Measurements from ENCODE around the gene HSFX3.
"Not testable (repeated sequence)": the region's sequence is repeated elsewhere in the genome, so short reads cannot be mapped to it uniquely, and the experiment has no call there.

HSFX3 gene

DNA sequence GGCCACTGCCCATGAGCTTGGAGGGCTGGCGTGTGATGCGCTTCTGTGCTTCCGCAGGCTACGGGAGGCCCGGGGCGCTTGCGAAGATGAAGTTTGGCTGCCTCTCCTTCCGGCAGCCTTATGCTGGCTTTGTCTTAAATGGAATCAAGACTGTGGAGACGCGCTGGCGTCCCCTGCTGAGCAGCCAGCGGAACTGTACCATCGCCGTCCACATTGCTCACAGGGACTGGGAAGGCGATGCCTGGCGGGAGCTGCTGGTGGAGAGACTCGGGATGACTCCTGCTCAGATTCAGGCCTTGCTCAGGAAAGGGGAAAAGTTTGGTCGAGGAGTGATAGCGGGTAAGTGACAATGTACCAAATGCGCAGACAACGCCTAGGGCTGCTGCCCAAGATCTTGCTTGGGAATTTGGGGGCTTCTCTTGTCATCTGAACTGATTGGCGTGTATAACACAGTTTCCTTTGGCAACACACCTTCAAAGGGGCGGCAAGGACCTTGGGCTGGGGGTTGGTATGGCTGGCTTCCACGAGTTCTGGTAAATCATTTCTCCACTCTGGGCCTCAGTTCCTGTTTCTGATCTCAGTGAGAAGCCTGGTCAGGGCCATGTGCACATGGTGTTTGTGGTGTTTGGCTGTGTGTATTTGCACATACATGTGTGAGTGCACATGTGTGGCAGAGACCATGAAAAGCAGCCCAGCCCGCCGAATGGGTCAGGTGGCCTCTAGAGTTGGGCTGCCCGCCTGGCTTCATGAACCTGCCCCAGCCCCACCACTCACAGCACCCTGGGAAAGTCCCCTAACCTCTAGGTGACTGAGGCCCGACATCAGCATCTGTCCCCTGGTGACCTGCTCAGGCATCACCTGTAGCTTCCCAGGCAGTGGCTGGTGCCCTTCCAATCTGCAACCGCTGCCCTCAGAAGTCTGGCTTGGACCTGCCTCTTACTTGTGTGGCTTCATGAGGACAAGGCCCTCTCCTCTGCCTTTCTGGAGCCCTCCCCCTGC is 3.9 kb downstream of the HSFX3 start:
- not testable (repeated sequence) for DNase-seq (ENCODE audit: low spot score)

DNA sequence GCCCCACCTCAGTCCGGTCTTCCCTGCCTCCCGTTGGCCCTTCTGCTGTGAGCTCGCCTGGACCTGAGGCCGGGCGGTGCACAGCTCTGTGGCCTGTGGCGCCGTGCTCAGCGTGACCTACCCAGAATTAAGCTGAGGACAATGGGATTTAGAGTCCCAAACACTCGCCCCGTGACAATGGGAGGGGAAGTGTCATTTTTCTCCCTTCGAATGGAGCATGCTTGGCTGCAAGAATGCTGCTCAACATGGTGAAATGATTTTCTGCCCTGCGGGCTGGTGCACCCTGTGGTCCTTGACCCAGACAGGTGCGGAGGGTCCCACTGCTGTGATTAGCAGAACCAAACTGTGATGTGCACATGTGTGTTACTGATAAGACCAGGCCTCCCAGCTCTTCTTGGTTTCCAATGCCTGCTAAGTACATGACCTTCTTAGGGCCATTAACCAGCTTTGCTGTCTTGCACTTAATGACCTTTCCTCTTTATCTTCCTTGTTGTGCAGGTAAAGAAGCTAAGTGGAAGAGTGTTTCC is 8.1 kb downstream of the HSFX3 start:
- DNase-seq (ENCODE audit: low spot score), result peak; percentile 5

DNA sequence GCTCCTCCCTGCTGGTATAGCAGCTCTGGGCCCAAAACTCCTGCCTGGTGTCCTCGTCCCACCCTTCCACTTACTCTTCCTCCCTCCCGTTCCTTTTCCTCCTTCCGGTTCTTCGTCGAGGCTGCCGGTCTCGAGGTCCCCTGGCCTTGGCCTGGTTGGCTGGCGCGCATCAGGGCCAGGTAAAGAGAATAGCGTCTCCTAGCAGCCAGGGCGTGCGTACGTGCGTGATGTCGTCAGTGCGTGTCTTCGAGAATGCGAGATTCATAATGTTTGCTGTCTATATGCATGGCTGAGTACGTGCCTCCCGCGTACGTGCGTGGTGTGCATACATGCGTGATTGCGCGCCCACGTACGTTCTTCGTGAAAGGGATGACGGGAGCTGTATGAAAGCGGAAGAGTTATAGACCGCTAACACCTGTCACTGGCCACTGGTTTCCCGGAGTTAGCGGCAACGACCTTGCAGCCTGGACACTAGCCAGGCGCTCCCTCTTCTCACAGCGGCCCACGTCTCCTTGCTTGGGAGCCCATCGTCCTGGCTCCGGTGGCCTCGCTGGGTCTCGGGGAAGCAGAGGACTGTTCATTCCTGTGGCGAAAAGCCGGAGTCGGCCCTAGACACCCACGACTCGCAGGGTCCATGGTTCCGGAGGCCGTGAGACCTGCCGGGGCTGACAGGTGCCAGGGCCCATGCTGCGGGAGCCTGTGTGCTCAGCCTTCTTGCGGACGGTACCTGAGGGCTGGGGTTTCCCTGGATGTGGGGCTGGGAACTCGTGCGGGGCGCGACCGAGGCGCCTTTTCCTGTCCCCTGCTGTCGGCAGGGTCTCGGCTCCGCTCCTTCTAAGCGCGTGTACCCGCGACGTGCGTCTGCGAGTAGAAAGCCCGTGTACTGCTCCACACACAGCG is 8.9 kb downstream of the HSFX3 start, which contains the start of gene EOLA1:
EOLA1 (plus strand) TSS at position 392 of the 900 bp plus-strand sequence. CDS start 4,619 bp downstream, outside the sequence.
- peak; percentile 92 for DNase-seq (ENCODE audit: low spot score)

DNA sequence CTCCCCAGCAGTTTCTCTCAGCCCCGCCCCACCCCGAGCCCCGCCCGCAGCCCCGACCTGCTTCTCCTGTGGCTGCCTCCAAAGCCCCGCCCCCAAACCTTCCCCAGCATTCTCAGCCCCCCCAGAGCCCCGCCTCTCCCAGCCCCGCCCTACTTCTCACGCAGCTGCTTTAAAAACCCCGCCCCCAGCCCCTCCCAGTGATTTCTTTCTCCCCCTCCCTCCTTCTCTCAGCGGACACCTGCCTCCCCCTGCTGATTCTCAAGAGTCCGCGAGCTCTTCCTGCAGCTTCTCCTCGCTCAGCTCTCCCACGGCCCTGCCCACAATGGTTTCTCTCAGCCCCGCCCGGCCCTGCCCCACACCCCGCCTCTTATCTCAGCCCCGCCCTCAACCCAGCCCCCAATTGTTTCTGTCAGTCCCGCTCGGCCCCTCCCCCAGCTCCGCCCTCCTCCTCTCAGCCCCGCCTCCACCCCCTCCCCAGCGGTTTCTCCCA is 9.5 kb downstream of the HSFX3 start:
- peak; percentile 83 for DNase-seq (ENCODE audit: low spot score)

DNA sequence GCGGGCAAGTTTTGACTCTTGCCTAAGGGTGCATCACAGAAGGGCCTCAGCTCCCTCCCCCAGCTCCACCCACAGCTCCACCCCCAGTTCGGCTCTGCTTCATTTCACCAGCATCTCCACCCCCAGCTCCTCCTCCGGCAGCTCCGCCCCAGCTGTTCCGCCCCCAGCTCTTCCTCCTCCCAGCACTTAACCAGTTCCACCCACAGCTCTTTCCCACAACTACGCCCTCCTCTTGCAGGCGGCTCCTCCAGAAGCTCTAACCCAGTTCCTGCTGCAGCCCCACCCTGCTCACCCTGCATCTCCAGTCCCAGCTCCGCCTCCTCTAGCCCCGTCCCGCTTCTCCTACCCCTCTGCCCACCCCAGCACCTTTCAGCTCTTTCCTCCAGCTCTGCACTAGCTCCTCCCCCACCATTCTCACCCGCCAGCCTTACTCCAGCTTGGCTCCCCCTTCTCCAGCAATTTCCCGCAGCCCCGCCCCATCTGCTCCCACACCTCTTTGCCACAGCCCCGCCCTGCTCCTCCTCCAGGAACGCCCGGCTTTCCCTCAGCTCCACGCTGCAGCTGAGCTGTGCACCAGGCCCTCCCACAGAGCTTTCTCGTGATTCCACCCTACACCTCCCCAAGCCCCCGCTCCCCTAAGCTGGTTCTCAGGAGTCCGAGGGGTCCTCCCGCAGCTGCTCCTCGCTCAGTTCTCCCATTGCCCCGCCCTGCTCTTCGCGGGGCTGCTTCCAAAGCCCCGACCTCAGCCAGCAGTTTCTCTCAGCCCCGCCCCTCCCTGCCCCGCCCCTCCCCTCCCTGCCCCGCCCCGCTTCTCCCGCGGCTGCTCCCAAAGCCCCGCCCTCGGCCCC is 10.2 kb downstream of the HSFX3 start:
- peak; percentile 85 for DNase-seq (ENCODE audit: low spot score)

DNA sequence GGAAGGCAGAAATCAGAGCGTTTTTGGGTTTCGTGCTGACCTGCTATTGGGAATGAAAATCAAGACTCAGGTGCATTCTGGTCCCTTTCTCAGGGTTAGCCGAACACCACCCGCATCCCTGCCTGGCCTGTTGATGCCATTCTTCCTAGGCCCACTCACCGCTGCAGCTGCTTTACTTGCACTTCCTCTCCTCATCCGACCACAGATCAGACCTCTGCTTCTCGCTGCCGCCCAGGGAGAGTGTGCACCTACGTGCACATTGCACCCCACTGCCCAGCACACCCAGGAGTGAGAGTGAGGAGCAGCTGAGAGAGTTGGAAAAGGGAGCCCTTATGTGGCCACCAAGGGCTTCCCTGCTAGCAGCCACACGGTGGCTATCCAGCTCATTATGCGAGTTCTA is 12.2 kb downstream of the HSFX3 start:
- not testable (repeated sequence) for DNase-seq (ENCODE audit: low spot score)

DNA sequence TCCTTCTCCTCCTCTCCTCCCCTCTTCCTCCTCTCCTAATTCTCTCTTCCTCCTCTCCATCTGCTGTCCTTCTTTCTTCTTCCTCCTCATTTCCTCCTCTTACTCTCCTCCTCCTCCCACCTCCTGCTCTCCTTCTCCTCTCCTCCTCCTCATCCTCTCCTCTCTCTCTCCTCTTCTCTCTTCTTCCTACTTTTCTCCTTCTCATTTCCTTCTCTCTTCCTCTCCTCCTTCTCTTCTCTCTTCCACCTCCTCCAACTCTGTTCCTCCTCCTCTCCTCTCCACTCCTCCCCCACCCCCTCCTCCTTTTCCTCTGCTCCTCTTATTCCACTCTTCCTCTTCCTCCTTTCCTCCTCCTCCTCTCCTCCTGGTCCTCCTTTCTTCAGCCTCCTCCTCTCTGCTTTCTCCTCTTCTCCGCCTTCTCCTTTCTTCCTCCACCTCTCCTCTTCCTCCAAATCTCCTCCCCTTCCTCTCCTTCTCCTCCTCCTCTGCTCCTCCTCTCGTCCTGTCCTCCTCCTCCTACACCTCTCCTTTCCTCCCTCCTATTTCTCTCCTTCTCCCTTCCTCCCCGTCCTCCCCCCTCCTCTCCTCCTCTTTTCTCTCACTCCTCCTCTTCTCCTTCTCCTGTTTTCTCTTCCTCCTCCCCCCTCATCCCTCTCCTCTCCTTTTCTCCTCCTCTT is 14.7 kb downstream of the HSFX3 start:
- DNase-seq (ENCODE audit: low spot score), result not testable (repeated sequence)

DNA sequence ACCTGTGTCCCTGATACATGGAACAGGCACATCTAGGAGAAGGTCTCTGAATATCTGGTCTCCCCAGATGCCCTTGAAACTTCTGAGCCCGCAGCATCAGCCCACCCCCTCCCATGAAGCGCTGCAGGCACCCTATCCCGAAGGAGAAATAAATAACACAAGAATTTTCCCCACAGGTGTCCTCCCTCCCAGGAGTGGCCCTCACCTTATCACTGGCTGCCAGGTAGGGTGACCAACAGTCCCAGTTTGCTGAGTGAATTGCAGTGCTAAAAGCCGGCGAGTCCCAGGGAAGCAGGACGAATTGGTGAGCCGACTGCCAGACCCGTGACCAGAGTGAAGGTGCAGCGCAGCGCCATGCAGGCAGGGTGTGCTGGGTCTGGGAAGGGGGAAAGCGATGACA is 15.7 kb downstream of the HSFX3 start:
- DNase-seq (ENCODE audit: low spot score), result not testable (repeated sequence)

DNA sequence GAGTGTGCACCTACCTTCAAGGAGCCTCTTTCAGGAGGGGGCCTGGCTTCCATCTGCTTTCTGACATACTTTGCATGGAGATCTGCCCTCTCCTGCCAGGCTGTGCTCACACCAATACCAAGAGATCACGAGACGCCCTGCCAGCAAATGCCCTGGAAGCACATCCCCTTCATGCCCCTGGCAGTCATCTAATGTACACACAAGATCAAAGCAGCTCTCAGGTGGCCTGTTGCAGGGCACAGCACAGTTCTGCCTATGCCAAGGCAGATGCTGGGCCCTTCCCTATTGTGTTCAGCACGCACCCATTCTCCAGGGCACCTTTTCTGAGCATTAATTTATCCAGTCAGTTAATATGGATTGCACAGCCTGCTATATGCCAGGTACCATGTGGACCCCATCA is 16.9 kb downstream of the HSFX3 start:
- not testable (repeated sequence) for DNase-seq (ENCODE audit: low spot score)

DNA sequence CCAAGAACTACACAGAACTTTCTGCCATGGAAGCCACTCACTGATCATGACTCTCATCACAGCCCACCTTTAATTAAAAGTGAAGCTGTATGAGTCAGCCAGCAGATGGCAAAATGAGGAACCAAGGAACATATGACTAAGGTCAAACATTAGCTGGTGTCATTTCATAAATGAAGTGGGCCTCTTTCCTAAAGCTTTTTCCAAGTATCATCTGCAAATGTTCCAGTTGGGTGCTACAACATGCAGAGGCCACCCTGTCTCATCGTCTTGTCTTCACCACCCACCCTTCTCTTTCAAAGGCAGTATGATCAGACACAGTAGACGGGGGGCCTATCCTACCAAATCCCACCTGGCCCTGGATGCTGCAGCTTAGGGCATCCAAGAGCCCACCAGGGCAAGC is 18.1 kb downstream of the HSFX3 start:
- no peak for DNase-seq (ENCODE audit: low spot score)

DNA sequence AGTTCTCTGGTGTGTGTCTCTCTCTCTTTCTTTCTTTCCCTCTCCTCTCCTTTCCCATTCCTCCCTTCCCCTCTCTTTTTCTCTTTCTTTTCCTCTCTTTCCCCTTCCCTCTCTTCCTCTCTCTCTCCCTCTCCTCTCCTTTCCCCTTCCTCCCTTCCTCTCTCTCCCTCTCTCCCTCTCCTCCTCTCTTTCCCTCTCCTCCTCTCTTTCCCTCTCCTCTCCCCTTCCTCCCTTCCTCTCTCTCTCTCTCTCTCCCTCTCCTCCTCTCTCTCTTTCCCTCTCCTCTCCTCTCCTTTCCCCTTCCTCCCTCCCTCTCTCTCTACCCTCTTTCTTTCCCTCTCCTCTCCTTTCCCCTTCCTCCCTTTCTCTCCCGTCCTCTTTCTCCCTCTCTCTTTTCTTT is 21.3 kb downstream of the HSFX3 start:
- DNase-seq (ENCODE audit: low spot score), result no peak

DNA sequence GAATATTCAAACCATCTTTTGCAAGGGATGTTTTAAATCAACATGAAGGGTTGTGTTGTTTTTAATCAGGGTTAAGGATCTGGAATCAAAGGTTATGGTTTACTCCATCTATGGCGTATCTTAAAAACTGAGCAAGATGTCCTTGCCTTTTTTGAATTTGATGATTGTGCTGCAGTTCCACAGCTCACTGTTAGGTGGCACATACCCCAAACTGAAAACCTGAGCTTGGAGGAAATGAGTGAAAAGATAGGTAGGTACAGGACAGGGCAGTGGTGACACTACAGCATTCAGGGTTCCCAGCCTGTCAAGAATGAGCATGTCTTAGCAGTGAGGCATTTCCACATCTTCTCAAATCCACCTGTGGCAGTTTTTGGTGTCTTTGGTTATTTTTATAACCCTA is 22.0 kb downstream of the HSFX3 start:
- peak; percentile 30 for DNase-seq (ENCODE audit: low spot score)

DNA sequence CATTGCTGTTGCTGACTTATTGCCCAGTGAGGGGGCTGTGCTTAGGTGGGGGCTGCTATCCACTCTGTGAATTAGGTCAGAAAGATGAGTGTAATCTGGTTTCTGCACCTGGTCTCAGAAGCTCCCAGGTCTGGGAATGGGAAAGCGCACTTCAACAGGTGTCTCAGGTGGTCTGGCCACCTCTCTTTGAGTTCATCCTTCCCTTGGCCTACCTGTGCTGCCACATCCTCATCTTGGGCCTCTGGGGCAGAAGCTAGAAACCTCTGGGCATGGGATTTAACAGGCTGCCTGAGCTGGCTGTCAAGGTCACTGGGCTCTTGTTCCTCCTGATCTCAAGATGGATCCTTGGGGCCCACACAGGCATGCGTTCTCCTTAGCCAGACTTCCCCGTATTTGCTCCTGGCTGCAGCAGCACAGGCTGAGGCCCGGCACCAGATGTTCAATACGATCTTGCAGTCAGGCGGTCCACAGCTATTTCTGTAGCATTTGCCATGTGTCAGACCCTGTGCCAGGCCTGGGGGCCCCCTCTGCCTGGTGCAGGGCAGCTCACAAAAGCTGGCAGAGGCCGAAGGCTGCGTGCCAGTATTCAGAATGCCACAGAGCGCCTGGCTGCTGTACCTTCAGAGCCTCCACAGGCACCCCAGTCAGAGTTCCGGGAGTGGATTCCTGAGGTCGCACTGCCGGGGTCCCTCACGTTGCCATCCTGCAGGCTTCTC is 23.2 kb downstream of the HSFX3 start:
- DNase-seq (ENCODE audit: low spot score), result not testable (repeated sequence)

DNA sequence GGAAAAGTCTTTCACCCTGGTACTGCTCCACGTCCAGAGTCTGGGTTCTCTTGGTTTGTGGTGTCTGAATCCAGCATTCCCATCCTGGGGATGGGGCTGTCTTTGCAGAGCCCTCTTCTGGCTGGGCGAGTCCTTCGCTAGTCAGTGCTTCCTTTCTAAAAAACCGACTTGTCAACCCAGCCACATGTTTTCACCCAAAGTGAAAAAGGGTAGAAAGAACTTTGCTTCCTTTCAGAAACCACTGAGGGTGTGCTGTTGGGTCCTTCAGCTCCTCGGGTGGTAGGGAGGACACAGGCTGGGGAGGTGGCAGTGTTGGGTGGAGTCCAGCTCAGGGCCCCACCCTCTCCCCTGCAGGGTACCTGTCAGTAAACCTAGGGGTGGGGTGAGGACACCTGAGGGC is 23.8 kb downstream of the HSFX3 start:
- not testable (repeated sequence) for DNase-seq (ENCODE audit: low spot score)

DNA sequence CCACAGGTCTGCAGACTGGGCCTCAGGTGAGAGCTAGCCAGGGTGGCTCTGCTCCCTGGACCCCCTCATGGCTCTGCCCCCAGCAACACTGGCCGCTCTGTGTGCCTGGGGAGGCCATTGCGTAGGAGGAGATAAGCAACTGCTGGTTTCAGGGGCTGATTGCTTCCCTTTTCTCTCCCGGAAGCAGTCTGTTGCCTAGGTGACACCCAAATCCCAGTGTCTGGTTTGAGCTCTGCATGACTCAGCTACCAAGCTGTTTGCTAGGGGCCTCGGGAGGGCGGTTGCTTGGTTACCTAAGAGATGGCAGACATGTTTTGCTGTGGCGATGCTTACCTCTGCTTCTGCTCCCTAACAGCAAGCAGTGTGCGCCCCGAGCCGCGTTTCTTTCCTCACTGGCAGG is 24.3 kb downstream of the HSFX3 start:
- peak; percentile 27 for DNase-seq (ENCODE audit: low spot score)

DNA sequence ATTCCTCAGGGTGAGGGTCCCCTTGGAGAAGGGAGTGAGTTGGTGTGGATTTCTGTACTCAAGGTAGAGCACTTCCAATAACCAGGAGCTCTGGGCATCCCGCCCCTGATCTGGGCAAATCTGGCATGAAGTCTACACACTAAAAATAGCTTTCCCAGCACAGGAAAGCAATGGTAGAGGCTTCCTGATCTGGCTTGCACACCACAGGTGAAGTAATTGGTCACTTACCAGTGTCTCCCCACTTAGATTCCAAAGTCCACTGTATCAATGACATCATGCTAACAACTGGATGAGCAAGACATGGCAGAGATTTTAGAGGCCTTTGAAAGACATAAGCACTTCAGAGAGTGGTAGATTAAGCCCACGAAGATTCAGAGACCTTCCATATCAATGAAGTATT is 26.8 kb downstream of the HSFX3 start:
- DNase-seq (ENCODE audit: low spot score), result no peak

DNA sequence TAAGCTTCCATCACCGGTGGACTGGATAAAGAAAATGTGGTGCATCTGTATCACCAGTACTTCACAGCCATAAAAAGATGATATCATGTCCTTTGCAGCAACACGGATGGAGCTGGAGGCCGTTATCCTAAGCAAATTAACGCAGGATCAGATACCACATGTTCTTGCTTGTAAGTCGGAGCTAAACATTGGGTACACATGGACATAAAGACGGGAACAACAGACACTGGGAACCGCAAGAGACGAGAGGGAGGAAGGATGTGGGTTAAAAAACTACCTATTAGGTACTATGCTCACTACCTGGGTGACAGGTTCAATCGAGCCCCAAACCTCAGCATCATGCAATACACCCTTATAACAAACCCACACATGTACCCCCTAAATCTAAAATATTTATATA is 28.3 kb downstream of the HSFX3 start:
- no peak for DNase-seq (ENCODE audit: low spot score)

DNA sequence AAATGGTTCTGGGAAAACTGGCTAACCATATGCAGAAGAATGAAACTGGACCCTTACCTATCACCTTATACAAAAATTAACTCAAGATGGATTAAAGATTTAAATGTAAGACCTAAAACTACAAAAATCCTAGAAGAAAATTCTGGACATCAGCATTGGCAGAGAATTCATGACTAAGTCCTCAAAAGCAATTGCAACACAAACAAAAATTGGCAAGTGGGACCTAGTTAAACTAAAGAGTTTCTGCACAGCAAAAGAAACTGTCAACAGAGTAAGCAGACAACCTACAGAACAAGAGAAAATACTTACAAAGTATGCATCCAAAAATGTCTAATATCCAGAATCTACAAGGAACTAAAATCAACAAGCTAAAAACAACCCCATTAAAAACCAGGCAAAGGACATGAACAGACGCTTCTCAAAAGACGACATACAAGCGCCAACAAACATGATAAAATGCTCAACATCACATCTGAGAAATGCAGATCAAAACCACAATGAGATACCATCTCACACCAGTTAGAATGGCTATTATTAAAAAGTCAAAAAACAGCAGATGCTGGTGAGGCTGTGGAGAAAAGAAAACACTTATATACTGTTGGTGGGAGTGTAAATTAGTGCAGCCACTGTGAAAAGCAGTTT is 29.0 kb downstream of the HSFX3 start:
- DNase-seq (ENCODE audit: low spot score), result not testable (repeated sequence)

DNA sequence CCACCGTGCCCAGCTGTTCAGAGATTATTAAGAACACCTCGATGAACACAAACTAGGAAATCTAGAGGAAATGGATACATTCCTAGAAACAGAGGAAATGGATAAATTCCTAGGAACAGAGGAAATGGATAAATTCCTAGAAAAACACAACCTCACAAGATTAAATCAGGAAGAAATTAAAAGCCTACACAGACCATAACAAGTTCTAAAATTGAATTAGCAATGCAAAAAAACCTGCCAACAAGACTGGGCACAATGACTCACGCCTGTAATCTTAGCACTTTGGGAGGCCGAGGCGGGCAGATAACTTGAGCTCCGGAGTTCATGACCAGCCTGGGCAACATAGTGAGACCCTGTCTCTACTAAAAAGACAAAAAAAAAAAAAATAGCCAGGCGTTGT is 31.5 kb downstream of the HSFX3 start:
- peak; percentile 2 for DNase-seq (ENCODE audit: low spot score)

Measured in hematopoietic multipotent progenitor cell treated with erythropoietin and hydrocortisone succinate and interleukin-3 and kit ligand, for 15 days (in vitro differentiated cells).